Skin of body (tissue), 2 donors: ENCODE data around the gene THSD7A. TPM values are rescaled to one million over a fixed set of nuclear protein-coding genes. Genes with fewer than 3 reads are reported as not detected.

ENCODE experiments used
- DNase-seq: peaks from one replicate; lab custom pipeline; 2025; lab: John Stamatoyannopoulos, UW
- total RNA-seq: library from RNA; depleted of rRNA; stranded (reverse); fragments of >200 nt; gene quantifications from one replicate; pipeline ENCODE4 v1.2.3, GENCODE V29; 2014

THSD7A gene
- total RNA-seq, 1 donor from 2014 or later, result 6.9 TPM

DNA sequence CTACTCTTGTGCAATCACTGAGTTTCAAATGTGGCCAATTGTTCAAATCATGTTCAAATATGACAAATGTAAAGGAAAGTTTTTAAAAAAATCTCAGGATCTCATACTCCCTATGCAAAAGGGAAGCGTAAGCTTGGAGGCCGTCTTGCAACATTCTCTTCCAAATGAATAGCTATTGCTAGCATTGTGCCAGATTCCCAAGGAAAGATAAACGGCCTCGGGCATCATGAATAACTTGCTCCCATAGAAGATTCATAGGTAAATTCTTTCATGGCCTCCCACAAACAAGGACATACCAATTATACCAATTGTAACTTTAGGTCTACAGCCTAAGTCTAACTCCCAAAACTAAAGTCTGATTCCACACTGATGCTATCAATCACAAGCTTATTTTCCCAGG is 416.9 kb downstream of the THSD7A start:
- DNase-seq, result no peak

- no peak for DNase-seq
Observed at GRCh38 chr7:11413901-11414300, 418.1 kb downstream of the THSD7A start.

DNA sequence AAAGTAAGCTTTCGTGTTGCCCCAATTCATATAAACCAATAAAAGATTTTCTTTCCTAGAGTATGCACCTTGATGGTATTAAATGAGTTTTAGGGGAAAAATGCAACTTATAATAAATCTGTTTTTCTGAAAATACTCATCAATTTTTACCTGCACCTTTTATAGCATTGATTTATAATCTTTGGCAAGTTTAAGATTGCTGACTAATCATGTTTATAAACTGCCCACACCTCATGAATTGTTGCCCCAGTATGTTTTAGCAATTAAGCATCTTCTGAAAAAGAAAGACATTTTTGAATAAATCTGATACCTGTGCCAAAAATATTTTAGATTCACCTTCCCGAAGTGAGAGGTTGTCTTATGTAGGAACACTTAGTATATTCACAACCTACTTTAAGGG is 420.0 kb downstream of the THSD7A start:
- DNase-seq, result no peak

GRCh38 chr7:11410656-11411644 is 421.0 kb downstream of the THSD7A start:
- no peak for DNase-seq

DNA sequence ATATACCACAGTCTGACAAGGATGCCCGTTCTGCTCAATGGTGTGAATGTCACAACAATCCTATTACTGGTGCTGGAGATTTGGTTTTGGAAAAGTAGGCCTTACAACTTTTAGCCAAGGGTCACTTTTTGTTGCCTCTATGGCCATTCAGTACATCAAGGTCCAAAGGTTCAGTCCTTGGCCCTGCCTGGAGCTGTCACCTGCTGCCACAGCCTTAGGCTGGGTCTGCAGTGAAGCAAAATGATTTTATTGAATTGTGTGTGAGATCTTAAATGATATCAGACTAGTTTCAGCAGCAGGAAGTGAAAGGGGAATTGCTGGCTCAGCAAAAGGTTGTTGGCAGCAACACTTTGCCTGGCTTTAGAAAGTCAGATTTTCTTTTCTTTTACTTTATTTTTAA is 427.6 kb downstream of the THSD7A start:
- DNase-seq, result no peak

GRCh38 chr7:11403781-11404180 is 428.2 kb downstream of the THSD7A start:
- DNase-seq, result no peak

GRCh38 chr7:11394438-11394837 is 437.6 kb downstream of the THSD7A start:
- DNase-seq, result no peak

DNA sequence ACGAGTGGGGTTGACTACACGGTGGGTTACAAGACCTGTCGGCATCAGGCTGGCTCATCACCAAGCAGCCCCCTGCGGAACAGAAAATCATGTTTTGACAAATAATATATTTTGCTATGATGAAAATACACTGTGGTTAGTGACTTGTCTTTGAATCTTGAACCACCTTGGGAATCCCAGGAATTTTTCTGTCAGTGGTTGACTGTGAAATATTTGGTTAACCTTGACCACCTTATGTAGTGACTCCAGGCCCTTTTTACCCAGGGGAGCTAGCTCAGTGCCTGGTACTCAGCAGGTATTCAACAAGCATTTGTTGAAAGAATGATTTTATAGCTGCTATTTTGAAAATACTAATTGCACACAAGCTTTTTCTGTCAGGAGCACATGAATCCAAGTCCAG is 452.4 kb downstream of the THSD7A start:
- no peak for DNase-seq

GRCh38 chr7:11376529-11376928 is 455.5 kb downstream of the THSD7A start:
- DNase-seq, result no peak

GRCh38 chr7:11374629-11375028 is 457.4 kb downstream of the THSD7A start:
- DNase-seq, result no peak

GRCh38 chr7:11373546-11374142 is 458.4 kb downstream of the THSD7A start:
- DNase-seq, result no peak

GRCh38 chr7:11369696-11370095 is 462.3 kb downstream of the THSD7A start:
- no peak for DNase-seq

GRCh38 chr7:11366118-11366517 is 465.9 kb downstream of the THSD7A start:
- no peak for DNase-seq

- no peak for DNase-seq
Observed at GRCh38 chr7:11358637-11359036, 473.4 kb downstream of the THSD7A start.

- no peak for DNase-seq
Observed at GRCh38 chr7:11355399-11356005, 476.5 kb downstream of the THSD7A start.

DNA sequence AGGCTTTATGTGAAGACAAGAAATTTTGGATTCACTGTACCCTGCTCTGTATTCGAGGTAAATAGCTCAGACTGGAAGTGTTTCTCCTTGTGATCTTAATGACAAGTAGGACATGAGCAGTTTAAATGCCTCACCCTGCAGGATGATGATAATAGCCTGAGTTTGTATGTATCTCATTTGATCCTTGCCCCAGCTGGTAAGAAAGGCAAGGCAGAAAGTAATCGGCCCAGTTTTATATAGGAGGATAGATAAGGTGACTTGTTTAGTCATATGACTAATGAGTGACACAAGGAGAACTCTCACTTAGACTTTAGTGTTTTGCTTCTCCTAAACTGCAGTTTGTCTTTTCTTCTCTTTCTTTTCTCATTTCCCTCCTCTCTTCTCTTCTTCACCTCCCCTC is 485.7 kb downstream of the THSD7A start:
- no peak for DNase-seq

DNA sequence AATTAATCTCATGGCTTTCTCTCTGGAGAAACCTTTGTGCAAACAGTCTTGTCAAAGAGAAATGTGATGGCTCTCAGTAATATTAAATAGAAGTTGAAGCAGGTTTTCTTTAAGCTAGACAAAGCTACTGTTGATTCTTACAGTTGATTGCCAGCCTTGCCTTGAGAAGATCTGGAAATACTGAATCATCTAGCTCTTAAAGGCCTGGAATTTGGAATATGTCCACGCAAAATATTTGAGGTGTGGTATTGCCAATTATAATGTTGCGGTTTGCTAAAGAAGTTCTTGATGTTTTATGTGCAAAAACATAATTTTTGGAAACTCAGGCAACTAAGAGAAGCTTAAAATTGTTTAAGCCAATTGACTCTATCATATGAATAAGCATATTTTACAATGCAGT is 486.4 kb downstream of the THSD7A start:
- no peak for DNase-seq

- DNase-seq, result peak; percentile 24
Observed at GRCh38 chr7:11343818-11344413, 488.1 kb downstream of the THSD7A start.

- no peak for DNase-seq
Observed at GRCh38 chr7:11343136-11343535, 488.9 kb downstream of the THSD7A start.

DNA sequence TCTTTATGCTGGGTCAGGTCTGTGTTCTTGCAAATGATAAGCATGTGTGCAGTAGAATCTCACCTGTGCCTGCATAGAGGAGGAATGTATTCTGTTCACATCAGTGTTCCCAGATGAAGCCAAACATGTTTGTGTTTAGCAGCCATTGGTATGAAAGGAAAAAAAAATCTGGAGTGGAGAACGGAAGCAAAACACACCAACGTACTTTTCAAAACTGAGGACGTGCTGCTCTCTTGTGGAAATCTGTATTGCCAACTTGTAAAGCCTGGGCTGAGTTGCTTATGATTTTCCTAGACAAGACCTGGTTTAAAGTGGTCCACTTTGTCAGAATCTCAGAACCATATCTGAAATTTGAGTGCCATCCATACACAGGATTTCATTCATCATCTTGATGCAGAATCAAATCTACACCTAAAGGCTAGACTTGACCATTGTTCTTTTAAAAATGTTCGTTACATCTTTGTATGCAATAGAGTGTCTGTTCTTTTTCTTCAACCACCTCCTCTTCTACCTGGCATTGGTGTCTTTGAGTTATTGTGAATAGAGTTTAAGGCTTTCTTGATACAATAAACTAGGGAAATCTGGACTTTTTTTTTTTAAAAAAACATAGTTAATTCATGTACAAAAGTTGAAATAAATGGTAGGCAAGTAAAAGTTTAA is 490.6 kb downstream of the THSD7A start:
- DNase-seq, result peak; percentile 42

- peak; percentile 30 for DNase-seq
Observed at GRCh38 chr7:11336432-11336831, 495.6 kb downstream of the THSD7A start.
